Measurements from ENCODE around the gene SEMA5A.

The SEMA5A gene

GRCh38 chr5:9251379-9251980 is 294.4 kb downstream of the SEMA5A start:
- DNase-seq, result no peak

DNA sequence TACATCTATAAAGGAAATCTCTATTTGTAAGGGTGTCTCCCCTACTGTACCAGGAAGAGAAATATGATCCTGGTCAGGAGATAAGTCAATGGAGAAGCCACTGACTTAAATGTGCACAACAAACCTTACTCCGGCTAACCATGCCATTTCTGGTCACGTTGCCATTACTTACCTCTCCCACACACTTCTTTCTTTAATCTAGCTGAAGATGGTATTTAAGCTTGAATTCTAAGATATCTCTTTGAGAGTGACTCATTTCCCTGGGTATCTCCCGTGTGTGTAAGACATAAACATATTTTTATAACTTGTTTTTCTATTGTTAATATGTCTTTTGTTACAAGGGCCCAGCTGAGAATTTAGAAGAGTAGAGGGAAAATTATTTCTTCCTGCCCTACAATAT is 296.6 kb downstream of the SEMA5A start:
- DNase-seq, result no peak

GRCh38 chr5:9245071-9245470 is 300.8 kb downstream of the SEMA5A start:
- no peak for DNase-seq

DNA sequence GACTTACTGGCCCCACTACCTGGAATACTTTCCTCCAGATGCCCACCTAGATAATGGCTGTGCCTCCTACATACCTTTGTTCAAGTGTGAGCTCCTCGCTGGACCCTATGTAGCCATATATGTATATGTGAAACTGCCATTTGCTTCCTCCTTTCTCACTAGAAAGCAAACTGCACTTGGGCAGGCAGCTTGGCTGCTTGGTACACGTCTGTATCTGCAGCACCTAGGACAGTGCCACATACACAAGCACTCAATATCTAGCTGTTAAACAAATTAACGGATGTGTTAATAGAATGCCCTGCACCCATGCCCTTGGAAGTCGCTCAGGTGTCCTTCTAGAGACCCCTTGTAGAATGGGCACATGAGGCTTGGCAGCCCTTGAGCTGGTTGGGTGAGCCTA is 301.5 kb downstream of the SEMA5A start:
- DNase-seq, result no peak

DNA sequence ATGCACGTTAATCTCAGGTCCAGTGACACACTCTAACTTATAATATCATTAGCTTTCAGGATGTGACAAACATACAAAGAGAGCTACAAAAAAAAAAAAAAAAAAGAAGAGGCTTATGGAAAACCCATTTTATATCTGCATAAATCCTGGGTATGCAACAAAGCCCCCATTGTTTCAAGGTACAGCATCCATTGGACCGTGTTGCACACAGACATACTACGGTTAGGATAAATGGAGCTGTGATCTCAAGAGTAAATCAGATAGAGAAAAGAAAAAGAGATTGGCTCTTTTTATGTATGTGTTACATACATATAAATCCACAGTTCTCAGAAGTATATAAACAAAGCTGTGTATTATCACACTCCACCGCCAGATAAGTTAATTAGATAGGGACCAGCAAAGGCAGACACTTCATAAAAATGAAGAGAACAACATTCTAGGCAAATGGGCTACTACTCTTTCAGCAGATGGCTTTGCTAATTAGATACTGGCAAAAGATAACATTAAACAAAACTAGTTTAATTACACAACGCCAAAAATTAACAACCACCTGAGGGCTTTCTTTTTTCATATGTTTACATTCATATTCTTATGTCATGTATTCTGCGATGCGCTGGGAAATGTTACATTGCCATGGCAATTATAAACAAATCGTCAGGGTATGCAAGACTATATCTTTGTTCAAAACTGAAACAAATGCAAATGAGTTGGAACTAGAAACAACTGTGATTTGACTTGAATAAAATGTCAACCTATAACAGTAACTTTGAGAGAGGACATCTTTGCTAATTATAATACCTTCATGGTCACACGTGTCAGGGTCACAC is 304.2 kb downstream of the SEMA5A start:
- DNase-seq, result no peak

DNA sequence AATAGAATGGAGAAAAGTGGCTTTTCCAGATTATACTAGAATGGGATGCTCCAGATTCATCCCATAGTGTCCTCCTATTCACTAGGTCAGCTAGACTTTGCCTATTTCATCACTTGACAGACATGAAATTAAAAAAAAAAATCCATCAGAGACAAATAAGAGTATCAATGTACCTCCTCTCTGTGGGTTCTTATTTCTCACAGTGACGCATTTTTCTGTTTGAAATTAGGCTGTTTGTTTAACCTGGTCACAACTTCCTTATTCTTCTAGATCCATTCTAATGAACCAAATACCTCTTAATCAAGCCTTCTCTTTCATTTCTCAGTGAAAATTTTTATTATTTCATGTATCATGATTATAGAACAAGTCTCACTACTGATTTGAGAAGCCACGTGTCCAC is 305.4 kb downstream of the SEMA5A start:
- DNase-seq, result no peak

- DNase-seq, result no peak
Observed at GRCh38 chr5:9239626-9240025, 306.2 kb downstream of the SEMA5A start.

- no peak for DNase-seq
Observed at GRCh38 chr5:9239071-9239470, 306.8 kb downstream of the SEMA5A start.

DNA sequence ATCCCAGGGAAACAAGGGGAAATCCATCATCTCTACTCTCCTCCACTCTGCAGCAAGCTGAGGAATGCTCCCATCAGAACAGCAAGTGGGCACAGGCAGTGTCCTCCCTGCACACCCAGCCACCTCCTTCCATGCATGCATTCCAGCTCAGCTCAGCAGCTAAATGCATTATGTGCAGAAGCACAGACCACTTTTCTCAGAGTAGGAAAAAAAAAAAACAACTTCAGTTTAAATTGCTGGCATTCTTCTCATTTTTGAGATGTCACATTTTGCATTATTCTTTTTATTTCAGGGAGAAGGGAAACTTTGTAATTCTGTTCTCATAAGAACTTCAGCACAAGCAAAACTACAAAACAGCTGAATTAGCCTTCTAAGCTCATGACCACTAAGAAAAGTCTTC is 312.2 kb downstream of the SEMA5A start:
- DNase-seq, result no peak

DNA sequence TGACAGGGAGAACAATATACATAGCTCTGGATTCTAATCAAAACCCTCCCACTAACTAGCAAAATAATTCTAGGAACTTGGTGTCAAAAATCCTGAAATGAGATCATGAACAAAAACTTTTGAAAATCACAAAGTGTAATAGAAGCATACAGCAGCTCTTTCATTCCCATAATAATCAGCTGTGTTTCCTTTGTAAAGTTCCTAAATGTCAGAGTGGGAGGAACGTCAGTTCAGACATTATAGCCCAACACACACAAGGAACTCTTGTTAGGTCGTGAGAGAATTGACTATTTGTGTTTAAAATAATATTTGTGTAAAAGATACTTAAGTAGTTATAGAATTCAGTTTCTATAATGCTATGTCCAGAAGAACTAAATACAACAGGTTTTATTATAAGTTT is 312.8 kb downstream of the SEMA5A start:
- DNase-seq, result no peak

GRCh38 chr5:9231842-9232241 is 314.0 kb downstream of the SEMA5A start:
- DNase-seq, result no peak

GRCh38 chr5:9230355-9230754 is 315.5 kb downstream of the SEMA5A start:
- DNase-seq, result no peak

DNA sequence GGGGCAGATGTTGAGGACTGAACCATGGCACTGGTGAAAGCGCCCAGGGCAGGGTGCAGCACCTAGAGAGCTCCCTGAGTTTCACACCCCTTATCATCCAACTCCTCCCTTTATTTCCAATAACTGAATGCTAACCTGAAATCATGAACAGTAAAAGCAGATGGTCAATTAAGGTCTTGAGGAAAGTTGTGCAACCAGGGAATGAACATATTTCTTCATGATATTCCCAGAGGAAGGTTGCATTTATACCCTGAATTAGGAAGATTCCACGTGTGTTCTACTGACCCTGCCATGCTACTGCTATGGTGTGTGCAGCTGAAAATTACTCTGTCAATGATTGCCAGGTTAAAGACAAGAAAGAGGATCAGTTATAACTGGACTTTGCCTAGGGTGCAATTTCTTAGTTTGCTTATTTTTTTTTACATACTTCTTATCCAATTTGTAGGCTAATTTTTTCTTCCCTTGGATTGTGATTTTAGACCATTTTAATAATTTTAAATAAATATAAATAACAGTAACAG is 319.8 kb downstream of the SEMA5A start:
- no peak for DNase-seq

- DNase-seq, result no peak
Observed at GRCh38 chr5:9222054-9222976, 323.6 kb downstream of the SEMA5A start.

DNA sequence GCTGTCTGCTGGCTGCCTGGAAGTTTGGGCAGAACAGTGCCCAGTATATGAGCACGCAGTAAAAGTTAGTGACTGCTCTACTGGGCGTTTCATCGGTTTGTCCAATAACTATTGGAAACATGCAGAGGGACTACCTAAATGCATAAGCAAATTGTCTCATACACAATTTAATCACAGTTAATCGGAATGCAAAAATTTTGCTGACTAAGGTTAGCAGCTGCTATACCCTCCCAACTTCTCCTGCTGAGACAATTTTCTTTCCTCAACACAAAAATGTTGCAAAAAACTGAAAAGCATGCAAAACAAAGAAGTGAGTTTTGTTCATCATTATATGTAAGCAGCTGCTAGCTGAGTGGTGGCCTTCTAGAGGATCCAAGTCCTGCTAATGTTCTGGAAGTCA is 327.5 kb downstream of the SEMA5A start:
- no peak for DNase-seq

- no peak for DNase-seq
Observed at GRCh38 chr5:9212605-9213004, 333.3 kb downstream of the SEMA5A start.

GRCh38 chr5:9209846-9210492 is 335.9 kb downstream of the SEMA5A start:
- no peak for DNase-seq

- DNase-seq, result peak; percentile 5
Observed at GRCh38 chr5:9207817-9208418, 338.0 kb downstream of the SEMA5A start.

GRCh38 chr5:9202636-9203035 is 343.2 kb downstream of the SEMA5A start:
- no peak for DNase-seq

DNA sequence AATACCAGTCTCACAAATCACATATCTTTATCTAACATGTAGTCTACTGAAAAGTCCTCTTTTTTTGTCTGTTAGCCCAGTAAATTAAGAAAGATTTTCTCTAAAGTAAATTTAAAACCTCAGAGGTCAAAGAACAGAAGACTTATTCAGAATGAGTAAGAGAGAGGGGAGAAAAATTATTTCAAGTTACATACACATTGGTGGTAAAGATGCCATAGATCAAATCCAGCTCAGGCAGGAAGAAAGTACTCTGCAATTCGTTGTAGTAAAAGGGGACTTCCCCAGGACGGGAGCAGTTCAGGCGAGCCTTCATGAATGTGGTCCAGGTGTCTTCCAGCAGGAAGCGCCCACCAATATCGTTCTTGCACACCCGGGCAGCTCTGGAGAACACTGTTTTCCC is 344.1 kb downstream of the SEMA5A start:
- DNase-seq, result no peak

- no peak for DNase-seq
Observed at GRCh38 chr5:9201011-9201410, 344.9 kb downstream of the SEMA5A start.

DNA sequence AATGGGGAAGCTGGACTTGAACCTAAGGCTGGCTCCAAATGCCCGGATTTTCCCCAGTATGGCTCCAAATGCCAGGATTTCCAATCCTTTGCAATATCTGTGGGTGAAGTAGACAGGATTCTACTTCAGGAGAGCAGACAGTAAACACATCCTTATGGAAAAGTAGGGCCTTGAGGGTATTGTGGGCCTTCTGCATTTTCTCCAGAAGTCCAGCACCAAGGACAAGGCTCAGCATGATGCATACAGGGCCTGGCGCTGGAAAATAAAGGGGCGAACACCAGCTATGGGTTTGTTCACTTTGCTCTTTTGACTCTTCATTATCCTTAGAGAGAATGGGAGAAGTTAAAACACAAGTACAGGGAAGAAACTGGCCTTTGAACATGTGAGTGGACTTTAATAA is 347.5 kb downstream of the SEMA5A start:
- DNase-seq, result no peak

DNA sequence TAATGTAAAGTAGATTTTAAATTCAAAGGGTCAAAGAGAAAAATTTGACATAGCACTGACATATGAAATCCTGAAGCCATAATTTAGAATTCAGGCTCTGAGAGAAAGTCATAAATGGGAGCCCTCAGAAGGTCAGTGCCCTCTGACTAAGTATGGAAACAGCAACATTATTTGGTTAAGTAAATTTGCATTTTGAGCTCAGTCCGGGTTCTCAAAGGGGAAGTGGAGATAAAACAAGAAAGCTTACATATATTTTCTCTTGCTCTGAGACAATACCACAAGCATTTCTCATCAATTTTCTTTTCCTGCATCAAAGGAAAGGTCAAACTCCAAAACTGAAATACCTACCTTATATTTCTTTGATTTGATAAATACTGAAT is 348.0 kb downstream of the SEMA5A start:
- DNase-seq, result no peak

Data from NCI-H1417 treated with DMSO at 0.1 percent for 48 hours (cell line).